WERI-Rb-1 (cell line): Measurements from ENCODE around the gene PADI6.

Source experiments
- DNase-seq: peaks from one replicate; pipeline ENCODE4 v3.0.0-alpha.2; 2020
- H3K27ac ChIP-seq: fragments of 250-450 bp; sonication (Bioruptor Pico); 2 replicates; pipeline ENCODE4 v1.5.1; 2020; ENCODE audit warnings: mild to moderate bottlenecking, moderate library complexity
- H3K27me3 ChIP-seq: fragments of 250-450 bp; sonication (Bioruptor Pico); 2 replicates; pipeline ENCODE4 v1.5.1; 2021; ENCODE audit warnings: mild to moderate bottlenecking, low read depth, moderate library complexity; ENCODE audit not compliant: insufficient read depth, severe bottlenecking
- H3K36me3 ChIP-seq: fragments of 250-450 bp; sonication (Bioruptor Pico); 2 replicates; pipeline ENCODE4 v1.5.1; 2020; ENCODE audit warnings: mild to moderate bottlenecking, moderate library complexity
- H3K4me3 ChIP-seq: 2 replicates; pipeline ENCODE4 v1.5.1; 2011; ENCODE audit warnings: low read depth, mild to moderate bottlenecking, control low read depth, low read length
- H3K9me3 ChIP-seq: fragments of 250-450 bp; sonication (Bioruptor Pico); 2 replicates; pipeline ENCODE4 v1.5.1; 2021; ENCODE audit warnings: mild to moderate bottlenecking, moderate library complexity; ENCODE audit not compliant: severe bottlenecking
- TF ChIP-seq, protein P1 (sequence below): IDR thresholded peaks from 2 replicates; pipeline ENCODE4 v1.5.1; 2011; ENCODE audit warnings: low read depth, mild to moderate bottlenecking, control low read depth, inconsistent platforms, low read length

The PADI6 gene

DNA sequence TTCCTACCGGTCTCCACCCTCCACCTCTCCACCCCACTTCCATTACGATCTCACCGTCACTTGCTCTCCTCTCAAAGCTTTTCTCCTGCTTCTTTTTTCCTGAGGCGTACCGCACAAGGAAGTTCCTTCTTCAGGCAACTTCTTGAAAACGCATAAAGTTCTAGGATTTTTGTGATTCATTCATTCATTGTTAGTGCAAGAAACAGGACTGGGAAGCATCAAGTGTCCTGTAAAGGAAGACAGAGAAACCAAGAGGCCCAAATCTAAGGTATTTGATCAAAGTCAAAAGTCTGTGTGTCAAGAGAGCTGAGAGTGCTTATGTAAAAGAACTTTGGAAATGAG is 68.8 kb downstream of the PADI6 start:
- peak overlapping the region; percentile 55 for H3K4me3 ChIP-seq

GRCh38 chr1:17441265-17441992 is 69.4 kb downstream of the PADI6 start:
- no peaks in the 10 kb centered on the region for H3K27me3 ChIP-seq
- DNase-seq: no peak
- H3K36me3 ChIP-seq: peaks cover 13% of the 10 kb centered on the region
- H3K27ac ChIP-seq: no peak overlapping the region
- H3K9me3 ChIP-seq: no peaks in the 10 kb centered on the region
- TF ChIP-seq, protein P1, sequence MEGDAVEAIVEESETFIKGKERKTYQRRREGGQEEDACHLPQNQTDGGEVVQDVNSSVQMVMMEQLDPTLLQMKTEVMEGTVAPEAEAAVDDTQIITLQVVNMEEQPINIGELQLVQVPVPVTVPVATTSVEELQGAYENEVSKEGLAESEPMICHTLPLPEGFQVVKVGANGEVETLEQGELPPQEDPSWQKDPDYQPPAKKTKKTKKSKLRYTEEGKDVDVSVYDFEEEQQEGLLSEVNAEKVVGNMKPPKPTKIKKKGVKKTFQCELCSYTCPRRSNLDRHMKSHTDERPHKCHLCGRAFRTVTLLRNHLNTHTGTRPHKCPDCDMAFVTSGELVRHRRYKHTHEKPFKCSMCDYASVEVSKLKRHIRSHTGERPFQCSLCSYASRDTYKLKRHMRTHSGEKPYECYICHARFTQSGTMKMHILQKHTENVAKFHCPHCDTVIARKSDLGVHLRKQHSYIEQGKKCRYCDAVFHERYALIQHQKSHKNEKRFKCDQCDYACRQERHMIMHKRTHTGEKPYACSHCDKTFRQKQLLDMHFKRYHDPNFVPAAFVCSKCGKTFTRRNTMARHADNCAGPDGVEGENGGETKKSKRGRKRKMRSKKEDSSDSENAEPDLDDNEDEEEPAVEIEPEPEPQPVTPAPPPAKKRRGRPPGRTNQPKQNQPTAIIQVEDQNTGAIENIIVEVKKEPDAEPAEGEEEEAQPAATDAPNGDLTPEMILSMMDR: no peak
- H3K4me3 ChIP-seq: no peak overlapping the region

More for the DNA sequence above, 68.8 kb downstream of the PADI6 start:
- TF ChIP-seq, protein P1: no peak
- DNase-seq: no peak
- Histone ChIP-seq H3K27ac (no peak overlapping the region), H3K27me3 (no peaks in the 10 kb centered on the region), H3K9me3 (no peaks in the 10 kb centered on the region), H3K36me3 (peaks cover 20% of the 10 kb centered on the region)

DNA sequence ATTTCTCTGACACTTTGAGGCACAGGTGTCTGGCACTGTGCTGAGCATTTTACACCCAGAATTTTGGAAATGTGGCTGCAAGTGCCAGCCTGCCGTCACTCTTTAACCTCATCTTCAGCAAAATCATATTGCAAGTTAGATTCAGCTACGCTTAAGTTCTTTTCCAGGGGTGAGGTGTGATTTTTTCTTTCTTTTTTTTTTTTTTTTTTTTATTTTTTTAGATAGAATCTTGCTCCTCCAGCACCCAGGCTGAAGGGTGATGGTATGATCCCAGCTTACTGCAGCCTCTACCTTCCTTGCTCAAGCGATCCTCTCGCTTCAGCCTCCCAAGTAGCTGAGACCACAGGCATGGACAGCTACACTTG is 70.0 kb downstream of the PADI6 start:
- DNase-seq: no peak
- H3K27ac ChIP-seq: no peak overlapping the region
- H3K4me3 ChIP-seq: no peak overlapping the region
- H3K27me3 ChIP-seq: no peaks in the 10 kb centered on the region
- H3K36me3 ChIP-seq: peaks cover 8% of the 10 kb centered on the region
- H3K9me3 ChIP-seq: no peaks in the 10 kb centered on the region
- TF ChIP-seq, protein P1: no peak

DNA sequence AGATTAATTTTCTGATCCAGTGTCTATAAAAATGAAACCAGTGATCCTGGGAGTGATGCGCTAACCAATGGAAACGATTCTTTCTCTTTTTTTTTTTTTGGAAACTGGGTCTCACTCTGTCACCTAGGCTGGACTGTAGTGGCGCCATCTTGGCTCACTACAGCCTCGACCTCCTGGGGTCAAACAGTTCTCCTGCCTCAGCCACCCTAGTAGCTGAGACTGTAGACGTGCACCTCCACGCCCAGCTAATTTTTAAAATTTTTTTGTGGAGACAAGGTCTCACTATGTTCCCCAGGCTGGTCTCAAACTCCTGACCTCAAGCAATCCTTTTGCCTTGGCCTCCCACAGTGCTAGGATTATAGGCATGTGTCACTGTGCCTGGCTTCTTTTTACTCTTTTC is 70.8 kb downstream of the PADI6 start:
- H3K27ac ChIP-seq: no peak overlapping the region
- TF ChIP-seq, protein P1: no peak
- peaks cover 4% of the 10 kb centered on the region; the same call in 1 of the 2 replicates for H3K36me3 ChIP-seq

GRCh38 chr1:17447501-17447992 is 75.6 kb downstream of the PADI6 start:
- no peaks in the 10 kb centered on the region for H3K27me3 ChIP-seq
- H3K4me3 ChIP-seq: no peak overlapping the region
- no peak overlapping the region for H3K27ac ChIP-seq
- no peak for DNase-seq
- no peaks in the 10 kb centered on the region for H3K36me3 ChIP-seq
- H3K9me3 ChIP-seq: no peaks in the 10 kb centered on the region
- TF ChIP-seq, protein P1: no peak

More for the DNA sequence above, 70.8 kb downstream of the PADI6 start:
- no peaks in the 10 kb centered on the region for H3K27me3 ChIP-seq
- no peak for DNase-seq
- no peak overlapping the region for H3K4me3 ChIP-seq
- H3K9me3 ChIP-seq: no peaks in the 10 kb centered on the region
